ENCODE results near the gene ZC3H12A.

ZC3H12A gene

DNA sequence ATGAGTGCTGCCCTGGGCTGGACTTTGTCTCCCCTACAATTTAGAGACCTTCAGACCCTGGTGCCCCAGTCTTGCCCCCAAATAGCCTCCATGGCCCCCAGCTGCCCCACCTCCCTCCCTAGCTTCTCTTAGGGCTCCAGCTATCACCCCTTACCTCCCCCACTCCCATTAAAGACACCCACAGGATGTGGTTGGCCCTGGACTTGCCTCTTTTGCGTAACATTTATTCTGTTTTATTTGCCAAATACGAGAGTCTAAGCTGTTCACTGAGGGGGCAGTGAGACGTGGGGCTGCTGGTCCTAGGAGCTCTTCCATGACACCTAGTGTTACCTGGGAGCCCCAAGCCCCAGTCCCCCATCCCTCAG is 4.5 kb downstream of the ZC3H12A start:
- peak; percentile 66 for DNase-seq (ENCODE audit: low spot score)

DNA sequence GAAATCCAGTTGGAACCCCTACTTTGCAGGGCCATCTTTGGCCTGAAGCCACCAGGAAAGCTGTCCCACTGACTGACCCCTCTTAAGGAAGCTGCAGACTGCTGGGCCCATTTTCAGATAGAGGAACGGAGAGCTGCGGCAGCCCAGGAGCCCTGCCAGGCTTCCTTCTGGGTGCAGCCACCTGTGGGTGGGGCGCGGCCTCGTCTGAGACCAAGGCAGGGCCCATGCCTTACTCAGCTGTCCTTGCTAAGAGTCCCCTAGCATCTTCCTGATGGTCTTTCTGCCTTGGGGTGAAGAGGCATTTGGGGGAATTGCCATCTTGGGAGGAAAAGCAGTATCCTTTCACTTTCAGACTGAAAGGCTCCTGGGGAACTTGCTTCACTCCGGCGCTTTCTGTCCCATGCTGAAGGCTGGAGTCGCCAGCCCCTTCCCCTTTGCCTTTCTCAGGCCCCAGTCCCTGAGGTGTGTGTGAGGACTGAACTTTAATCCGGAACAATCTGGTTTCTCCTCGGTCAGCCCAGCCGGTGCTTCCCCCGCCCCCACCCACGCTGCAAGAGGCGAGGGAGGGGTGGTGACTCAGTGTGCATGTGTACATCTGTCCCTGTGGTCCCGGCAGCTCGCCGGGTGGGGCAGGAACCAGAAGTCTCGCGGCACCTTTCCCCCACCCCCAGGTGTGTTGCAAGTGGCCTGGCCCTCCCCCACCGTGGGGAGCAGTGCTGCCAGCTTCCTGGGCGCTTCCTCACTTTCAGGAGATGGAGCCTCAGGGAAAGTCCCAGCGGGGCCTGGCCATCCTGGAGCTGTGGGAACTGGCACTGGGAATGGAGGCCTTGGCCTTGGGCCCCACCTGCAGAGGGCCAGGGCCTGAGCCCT is 5.1 kb downstream of the ZC3H12A start:
- DNase-seq (ENCODE audit: low spot score) = peak; percentile 93

DNA sequence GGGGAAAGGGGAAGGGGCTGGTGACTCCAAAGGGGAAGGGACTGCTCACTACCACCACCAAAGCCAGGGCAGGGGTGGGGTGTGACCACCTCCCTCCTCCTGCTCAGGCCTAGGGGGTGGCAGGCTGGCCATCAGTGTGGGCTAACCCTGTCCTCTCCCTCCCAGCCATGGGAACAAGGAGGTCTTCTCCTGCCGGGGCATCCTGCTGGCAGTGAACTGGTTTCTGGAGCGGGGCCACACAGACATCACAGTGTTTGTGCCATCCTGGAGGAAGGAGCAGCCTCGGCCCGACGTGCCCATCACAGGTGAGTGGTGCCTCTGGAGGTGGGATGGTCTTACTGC is 5.7 kb downstream of the ZC3H12A start:
- no peak for DNase-seq (ENCODE audit: low spot score)

DNA sequence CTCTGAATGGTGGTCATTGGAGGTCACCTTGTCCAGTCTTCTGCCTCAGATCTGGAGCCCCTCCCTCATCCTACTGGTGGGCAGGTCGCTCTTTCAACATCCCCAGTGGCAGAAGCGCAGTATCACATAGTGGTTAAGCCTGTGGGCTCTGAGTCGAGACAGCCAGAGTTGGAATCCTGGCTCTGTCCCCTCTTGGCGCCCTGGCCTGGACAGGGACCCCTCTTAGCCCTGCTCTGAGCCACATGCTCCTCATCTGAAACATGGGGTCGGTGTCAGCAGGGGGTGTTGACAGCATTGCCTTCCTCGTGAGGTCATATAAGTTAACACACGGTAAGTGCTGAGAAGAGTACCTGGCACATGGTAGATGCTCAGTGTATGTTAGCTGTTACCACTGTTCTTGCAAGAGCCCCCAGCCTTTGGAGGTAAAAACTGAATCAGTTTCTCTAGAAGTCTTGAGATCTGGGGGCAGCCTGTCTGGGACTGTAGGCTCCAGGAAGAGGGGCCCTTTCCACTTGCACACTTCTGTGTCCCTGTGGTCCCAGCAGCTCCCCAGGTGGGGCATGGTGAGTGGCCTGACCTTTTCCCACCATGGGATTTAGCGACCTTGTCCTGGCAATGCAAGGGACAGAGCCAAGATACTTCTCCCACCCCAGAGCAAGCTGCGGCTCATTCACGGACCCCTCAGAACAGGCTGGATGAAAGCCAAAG is 6.4 kb downstream of the ZC3H12A start:
- DNase-seq (ENCODE audit: low spot score) = no peak

DNA sequence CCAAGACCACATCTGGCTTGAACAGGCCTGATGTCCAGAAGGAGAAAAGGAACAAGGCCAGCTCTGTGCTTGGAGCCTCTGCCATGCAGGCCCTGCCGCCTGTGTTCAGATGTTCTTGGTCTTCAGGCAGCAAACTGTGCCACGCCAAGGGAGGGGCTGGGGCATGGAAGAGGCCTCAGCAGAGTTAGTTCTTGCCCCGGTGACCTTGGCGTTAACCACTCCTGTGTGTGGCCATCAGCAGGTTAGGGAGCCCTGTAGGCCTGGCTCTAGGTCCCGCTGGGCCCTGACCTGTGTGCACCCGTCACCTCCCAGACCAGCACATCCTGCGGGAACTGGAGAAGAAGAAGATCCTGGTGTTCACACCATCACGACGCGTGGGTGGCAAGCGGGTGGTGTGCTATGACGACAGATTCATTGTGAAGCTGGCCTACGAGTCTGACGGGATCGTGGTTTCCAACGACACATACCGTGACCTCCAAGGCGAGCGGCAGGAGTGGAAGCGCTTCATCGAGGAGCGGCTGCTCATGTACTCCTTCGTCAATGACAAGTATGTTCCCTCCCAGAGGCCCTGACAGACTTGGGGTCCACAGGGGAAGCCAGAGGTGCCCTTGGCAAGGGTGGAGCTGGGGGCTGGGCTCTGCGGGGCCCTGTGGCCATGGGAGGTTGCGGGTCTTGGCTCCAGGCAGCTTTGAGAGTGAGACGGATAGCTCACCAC is 7.1 kb downstream of the ZC3H12A start:
- no peak for DNase-seq (ENCODE audit: low spot score)

DNA sequence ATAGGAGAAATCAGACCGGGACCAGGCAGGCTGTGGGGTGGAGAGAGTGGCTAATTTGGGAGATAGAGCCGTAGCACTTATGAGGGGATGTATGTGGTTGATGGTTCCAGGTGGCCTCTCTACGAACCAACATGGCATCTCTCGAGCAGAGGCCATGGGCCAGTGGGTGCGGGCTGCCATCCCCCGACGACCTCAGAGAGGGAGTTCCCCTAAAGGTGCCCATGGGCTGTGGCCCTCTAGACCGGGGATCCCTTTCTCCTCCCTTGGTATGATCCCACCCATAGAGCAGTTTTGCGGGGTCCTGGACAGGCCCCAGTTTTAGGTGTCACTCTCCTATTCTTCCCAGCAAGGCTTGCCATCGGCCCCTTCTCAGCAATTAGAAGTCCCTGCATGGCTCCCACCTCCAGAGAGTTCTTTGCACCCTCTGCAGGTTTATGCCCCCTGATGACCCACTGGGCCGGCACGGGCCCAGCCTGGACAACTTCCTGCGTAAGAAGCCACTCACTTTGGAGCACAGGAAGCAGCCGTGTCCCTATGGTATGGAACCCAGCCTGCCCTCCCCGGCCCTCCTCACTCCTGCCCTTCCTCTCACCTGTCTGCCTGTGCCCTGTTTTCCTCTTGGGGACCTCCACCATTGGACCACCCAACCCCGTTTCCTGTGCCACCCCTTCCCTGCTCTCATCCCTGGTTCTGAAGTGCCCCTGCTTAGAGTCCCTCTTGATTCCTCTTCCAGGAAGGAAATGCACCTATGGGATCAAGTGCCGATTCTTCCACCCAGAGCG is 7.8 kb downstream of the ZC3H12A start:
- no peak for DNase-seq (ENCODE audit: low spot score)

DNA sequence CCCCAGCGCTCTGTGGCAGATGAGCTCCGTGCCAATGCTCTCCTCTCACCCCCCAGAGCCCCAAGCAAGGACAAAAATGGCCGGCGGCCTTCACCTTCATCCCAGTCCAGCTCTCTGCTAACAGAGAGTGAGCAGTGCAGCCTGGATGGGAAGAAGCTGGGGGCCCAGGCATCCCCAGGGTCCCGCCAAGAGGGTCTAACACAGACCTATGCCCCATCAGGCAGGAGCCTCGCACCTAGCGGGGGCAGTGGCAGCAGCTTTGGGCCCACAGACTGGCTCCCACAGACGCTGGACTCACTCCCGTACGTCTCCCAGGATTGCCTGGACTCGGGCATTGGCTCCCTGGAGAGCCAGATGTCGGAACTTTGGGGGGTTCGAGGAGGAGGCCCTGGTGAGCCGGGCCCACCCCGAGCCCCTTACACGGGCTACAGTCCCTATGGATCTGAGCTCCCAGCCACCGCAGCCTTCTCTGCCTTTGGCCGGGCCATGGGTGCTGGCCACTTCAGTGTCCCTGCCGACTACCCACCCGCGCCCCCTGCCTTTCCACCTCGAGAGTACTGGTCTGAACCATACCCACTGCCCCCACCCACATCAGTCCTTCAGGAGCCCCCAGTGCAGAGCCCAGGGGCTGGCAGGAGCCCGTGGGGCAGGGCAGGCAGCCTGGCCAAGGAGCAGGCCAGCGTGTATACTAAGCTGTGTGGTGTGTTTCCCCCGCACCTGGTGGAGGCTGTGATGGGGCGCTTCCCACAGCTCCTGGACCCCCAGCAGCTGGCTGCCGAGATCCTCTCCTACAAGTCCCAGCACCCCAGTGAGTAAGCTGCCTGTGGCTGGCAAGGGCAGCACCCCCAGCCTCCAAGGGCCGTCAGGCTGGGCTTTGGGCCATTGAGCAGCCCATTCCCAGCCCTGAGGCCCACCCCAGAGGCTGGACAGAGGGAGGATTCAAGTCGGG is 8.7 kb downstream of the ZC3H12A start:
- DNase-seq (ENCODE audit: low spot score) = no peak

DNA sequence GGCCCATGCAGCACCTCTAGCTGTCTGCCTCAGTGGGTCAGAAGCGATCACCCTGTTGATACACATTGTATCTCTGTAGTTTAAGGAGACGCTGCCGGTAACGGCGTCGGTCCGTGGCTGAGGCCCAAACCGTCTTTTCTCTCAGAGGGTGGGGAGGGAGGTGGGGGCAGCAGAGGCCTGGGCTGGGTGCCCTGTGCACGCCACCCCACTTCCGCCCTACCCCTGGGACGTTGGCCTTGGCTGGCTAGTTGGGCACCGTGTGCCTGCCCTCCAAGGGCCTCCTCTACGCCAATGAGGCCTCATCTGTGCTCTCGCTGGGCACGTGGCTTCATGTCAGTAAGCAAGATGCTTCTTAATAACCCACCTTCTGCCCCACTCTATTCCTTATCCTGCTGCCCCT is 9.4 kb downstream of the ZC3H12A start:
- DNase-seq (ENCODE audit: low spot score) = no peak

DNA sequence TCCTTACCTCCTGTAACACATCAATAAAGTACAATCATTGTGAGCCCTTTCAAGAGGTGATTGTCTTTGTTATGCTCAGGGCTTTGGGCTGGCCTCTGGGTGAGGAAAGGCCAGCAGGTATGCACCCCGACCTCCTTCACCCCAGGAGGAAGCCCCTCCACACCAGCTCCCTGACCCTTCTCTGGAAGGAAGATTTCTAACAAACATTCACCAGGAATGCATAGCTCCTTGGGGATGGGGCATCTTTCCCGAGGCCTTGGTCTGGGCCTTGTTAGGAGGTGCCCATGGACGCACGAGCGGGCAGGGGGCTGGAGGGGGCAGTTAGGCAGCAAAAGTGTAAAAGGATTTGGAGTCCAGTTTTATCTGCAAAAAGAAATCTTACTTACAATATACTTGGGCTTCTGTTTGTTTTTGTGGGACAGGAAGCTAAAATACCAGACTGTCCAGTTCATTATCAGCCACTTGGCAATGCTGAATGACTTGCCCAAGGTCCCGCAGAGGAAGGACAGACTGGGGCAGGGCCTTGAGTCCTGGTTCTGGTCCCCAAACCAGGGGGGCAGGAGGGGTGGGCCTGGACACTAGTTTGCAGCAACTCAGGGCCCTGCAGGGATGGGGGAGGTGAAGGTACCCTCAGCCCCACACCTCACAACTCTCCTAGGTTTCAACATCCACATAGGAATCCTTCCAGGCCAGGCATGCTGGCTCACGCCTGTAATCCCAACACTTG is 10.1 kb downstream of the ZC3H12A start:
- no peak for DNase-seq (ENCODE audit: low spot score)

DNA sequence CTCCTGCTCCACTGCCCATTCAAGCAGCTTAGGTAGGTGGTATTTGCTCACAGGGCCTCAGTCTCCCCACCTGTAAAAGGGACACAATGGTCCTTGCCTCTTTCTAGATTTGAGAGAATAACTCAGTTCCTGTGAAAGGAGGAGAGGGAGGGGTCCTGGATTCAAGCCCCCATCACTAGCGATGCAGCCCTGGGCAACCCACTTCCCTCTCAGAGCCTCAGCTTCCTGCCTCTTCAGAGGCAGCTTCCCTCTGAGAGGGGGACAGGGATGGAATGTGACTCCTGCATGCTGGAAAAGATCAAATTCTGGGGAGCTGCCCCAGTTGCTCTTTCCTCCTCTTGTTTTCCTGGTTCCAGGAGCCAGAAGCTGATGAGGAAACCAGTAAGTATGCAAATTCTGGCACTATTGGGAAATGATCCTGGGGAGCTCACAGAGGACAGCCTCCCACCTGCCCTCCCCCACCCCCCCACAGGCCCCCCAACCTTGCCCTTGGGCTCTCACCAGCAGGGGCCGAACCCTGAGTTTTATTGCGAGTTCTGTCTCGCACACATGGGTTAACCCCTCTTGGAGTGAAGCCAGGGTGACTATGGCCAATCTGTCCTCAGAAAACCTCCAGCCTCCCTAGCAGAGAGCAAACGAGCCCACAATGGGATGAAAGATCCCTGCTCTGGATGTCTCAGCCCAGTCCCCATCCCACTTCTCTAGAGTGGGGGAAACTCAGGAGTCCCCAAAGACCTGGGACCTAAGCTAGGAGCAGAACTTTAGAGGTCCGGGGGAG is 11.7 kb downstream of the ZC3H12A start:
- peak; percentile 67 for DNase-seq (ENCODE audit: low spot score)

DNA sequence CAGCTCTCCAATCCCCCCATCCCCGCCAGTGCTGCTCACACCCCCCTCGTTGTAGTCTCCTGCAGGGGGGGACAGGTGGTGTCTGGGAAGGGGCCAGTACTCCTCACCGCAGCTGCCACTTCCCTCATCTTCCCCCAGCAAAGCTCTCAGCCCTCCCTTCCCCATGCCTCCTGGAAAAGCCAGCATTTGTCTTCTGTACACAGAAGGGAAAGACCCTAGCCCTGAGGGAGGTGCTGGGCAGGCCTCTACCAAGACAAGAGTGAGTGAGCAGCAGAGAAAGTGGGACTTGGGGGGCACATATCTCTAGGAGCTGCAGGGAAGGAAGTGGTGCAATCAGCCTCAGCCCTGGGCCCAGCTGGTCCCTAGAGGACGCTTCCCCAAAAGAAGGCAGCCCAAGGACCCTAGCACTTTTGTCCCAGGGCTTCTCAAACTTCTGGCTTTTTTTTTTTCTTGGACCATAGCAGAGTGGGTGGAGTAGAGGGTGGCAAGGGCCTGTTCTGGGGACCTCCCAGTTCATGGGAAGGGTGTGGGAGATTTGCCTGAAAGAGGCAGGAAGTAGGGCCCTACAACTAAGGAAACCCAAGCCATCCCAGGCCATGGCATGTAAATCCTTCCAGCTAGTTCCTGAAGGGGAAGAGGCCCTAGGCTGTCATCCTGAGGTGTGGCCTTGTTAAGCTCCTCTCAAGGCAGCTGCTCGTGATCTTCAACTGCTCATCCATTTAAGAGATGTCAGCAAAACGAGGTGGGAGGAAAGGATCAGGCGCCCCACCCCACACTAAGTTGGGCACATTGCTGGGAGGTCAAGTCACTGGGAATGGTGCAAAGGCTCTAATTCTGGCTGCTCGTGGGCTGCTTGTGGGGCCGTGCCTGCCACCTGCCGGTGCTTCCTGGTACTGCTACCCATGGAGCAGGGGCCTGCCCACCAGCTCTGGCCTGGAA is 12.6 kb downstream of the ZC3H12A start:
- DNase-seq (ENCODE audit: low spot score) = peak; percentile 91

DNA sequence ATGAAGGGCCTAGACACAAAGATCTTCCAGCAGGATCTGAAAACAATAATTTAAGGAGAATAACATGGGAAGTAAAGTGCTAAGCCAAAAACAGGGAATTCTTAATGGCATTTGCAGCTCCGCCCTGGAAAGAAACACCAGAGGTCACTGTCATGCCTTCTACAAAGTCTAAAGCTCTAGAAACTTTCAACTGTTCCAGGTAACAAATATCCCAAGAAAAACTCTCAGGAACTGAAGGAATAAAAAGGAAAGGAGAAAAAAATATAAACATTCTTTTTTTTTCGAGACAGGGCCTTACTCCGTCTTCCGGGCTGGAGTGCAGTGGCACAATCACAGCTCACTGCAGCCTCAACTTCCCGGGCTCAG is 13.2 kb downstream of the ZC3H12A start:
- DNase-seq (ENCODE audit: low spot score) = no peak

DNA sequence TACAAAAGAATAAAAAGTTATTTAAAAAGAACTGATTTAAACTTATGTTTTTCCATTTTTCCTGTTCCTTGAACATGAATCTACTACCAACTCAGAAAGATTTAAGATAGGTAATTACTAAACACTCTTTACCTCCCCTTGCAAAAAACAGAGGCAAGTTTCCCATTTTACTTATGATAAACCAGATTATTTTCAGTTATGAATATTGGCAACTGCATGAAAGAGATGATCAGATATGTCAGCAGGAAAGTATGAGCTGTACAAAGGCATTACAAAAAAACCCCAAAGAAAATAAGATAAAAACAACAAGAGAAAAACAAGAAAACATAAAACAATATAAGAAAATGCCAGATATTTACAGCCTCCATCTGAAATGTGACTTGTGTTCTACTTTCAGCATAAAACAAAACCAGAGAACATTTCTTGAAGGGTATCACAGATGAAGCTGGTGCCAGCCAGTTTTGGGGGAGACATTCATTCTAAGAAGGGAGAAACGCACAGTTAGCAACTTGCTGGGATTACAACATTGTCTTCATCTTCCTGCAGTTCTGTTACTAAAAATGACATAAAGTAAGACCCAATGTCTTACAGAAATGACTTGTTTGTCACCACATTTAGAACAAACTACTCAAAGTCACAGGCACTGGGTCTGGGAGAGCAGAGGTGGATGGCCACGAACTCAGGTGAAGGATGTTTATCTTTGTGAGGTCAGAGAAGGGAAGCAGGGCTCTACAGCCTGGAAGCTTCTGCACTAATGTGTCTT is 19.1 kb downstream of the ZC3H12A start:
- no peak for DNase-seq (ENCODE audit: low spot score)

DNA sequence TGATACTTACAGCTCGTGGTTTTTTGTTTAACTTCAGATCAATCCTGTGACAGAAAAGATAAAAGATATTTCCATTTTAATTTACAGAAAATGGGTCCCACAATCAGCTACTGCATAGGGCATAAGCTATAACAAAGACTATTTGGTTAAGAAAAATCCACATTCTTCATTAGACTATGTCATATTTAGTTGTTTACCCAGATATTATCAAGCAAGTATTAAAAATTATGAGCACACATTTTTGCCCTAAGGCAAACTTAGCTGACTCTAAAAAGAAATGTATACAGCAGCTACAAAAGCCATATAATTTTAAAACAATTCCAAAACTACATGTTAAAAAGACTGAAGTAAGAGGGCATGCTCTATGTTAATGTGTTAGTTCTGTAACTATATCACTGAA is 21.5 kb downstream of the ZC3H12A start:
- DNase-seq (ENCODE audit: low spot score) = no peak

DNA sequence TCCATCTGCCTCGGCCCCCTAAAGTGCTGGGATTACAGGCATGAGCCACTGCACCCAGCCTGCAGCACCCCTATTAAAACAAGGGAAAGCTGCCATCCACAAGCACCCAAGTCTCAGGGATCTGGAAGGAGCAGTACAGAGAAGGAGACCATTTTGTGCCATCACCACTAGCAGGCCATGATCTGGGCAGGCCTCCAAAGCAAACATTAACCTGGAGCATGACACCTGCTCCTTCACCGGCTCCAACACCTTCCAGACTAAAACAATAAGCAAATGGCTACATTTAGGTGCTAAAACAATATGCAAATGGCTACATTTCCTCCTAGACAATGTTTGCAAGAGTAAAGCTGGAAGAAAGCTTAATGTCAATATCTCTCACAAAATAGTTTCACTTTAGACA is 23.5 kb downstream of the ZC3H12A start:
- no peak for DNase-seq (ENCODE audit: low spot score)

DNA sequence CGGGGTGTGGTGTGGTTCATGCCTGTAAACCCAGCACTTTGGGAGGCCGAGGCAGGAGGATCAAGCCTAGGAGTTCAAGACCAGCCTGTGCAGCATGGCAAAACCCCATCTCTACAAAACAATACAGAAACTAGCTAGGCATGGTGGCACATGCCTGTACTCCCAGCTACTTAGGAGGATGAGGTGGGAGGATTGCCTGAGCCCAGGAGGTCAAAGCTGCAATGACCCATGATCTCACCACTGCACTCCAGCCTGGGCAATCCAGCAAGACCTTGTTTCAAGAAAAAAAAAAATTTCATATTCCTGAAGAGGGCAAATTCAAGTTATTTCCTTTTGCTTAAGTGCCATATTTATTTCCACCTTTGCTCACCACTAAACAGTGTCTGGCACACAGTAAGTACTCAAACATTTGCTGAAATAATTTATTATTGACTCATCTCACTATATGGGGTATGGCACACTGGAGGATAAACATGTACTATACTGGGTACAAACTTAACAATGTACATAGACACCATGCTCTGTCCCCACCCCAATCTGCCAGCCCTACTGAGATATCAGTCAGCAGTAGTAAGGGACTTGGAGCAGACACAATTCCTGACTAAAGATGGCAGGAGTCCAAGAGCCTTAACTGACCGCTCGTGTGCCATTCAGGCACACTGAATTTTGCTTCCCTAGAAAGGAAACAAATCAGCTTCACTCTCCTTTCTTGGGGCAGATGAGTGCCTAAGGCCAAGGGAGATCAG is 24.7 kb downstream of the ZC3H12A start:
- DNase-seq (ENCODE audit: low spot score) = peak; percentile 38

DNA sequence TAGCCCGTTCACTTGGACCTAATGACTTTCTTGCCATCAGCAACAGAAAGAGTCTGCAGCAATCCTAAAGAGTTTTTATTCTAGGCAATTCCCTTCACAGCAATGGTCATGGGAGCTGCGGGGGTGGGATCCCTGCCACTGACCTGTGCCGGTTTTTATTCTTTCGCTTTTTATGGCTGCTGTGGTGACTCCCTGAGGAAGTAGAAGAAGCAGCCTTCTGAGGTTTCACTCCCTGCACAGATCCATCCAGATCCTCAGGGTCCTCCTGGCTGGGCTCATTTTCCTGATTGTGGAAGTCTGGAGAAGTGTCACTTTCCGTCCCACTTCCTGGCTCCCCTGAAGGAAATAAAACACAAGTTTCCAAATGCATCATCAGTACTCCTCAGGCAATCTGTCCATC is 27.3 kb downstream of the ZC3H12A start:
- DNase-seq (ENCODE audit: low spot score) = no peak

Data from GM03348 (cell line).